ENCODE measurements around the gene COL4A4. TPM values are rescaled to one million over a fixed set of nuclear protein-coding genes. Genes with fewer than 3 reads are reported as not detected.

The COL4A4 gene
- total RNA-seq, 4 donors from 2014 or later: 3.6 to 9.6 (median 6.1) TPM

GRCh38 chr2:226978300-226978699 lies 185.7 kb downstream of the COL4A4 start:
- intact Hi-C loops (cut with DNase I): no loop called here
- no peak overlapping the region for H3K4me3 ChIP-seq
- H3K9me3 ChIP-seq: no peaks in the 10 kb centered on the region
- no peak for TF ChIP-seq EP300 (IDR thresholded peaks at IDR 0.05)
- no peak for TF ChIP-seq CTCF (IDR thresholded peaks at IDR 0.05)
- no peak for TF ChIP-seq POLR2AphosphoS5 (IDR thresholded peaks at IDR 0.05)
- TF ChIP-seq POLR2A (IDR thresholded peaks at IDR 0.05; ENCODE audit: low read depth): no peak
- H3K27ac ChIP-seq (replicated peaks in 1 of 4): no peak overlapping the region
- WGBS: 96% methylated on average over 7 of the region's 7 CpGs
- peaks cover 0 to 4% (median 1%) of the 10 kb centered on the region in 4 donors for H3K36me3 ChIP-seq
- no peak for DNase-seq (ENCODE audit: extremely low spot score)
- no peaks in the 10 kb centered on the region for H3K4me1 ChIP-seq
- H3K27me3 ChIP-seq: no peaks in the 10 kb centered on the region

GRCh38 chr2:226977775-226978190 lies 186.2 kb downstream of the COL4A4 start:
- no peak for DNase-seq (ENCODE audit: extremely low spot score)
- Histone ChIP-seq H3K36me3 (peaks cover 0 to 4% (median 1%) of the 10 kb centered on the region in 4 donors), H3K27me3 (no peaks in the 10 kb centered on the region), H3K9me3 (no peaks in the 10 kb centered on the region), H3K4me3 (no peak overlapping the region), H3K27ac (replicated peaks in 1 of 4) (no peak overlapping the region), H3K4me1 (no peaks in the 10 kb centered on the region)
- intact Hi-C loops (cut with DNase I): no loop called here
- TF ChIP-seq POLR2A (IDR thresholded peaks at IDR 0.05; ENCODE audit: low read depth): no peak
- TF ChIP-seq EP300 (IDR thresholded peaks at IDR 0.05): no peak
- TF ChIP-seq CTCF (IDR thresholded peaks at IDR 0.05): no peak
- no peak for TF ChIP-seq POLR2AphosphoS5 (IDR thresholded peaks at IDR 0.05)
- WGBS: 58% methylated on average over 2 of the region's 2 CpGs

- Histone ChIP-seq H3K4me1 (peaks cover 0 to 20% (median 15%) of the 10 kb centered on the region in 4 donors), H3K27ac (replicated peaks in 1 of 4) (no peak overlapping the region), H3K27me3 (no peaks in the 10 kb centered on the region), H3K9me3 (no peaks in the 10 kb centered on the region), H3K4me3 (no peak overlapping the region), H3K36me3 (peaks cover 0 to 4% (median 1%) of the 10 kb centered on the region in 4 donors)
- WGBS: 94% methylated on average over 10 of the region's 10 CpGs
- intact Hi-C loops (cut with DNase I): no loop called here
- no peak for DNase-seq (ENCODE audit: extremely low spot score)
- TF ChIP-seq POLR2A (IDR thresholded peaks at IDR 0.05; ENCODE audit: low read depth) (no peak), CTCF (IDR thresholded peaks at IDR 0.05) (no peak), POLR2AphosphoS5 (IDR thresholded peaks at IDR 0.05) (no peak), EP300 (IDR thresholded peaks at IDR 0.05) (no peak)
Measured at GRCh38 chr2:226973816-226974215, 190.2 kb downstream of the COL4A4 start.

- Histone ChIP-seq H3K36me3 (peaks cover 0 to 4% (median 1%) of the 10 kb centered on the region in 4 donors), H3K9me3 (no peaks in the 10 kb centered on the region), H3K4me1 (peaks cover 0 to 22% (median 16%) of the 10 kb centered on the region in 4 donors), H3K27ac (replicated peaks in 1 of 4) (no peak overlapping the region), H3K4me3 (no peak overlapping the region), H3K27me3 (no peaks in the 10 kb centered on the region)
- no peak for TF ChIP-seq CTCF (IDR thresholded peaks at IDR 0.05)
- TF ChIP-seq POLR2AphosphoS5 (IDR thresholded peaks at IDR 0.05): no peak
- no peak for TF ChIP-seq EP300 (IDR thresholded peaks at IDR 0.05)
- TF ChIP-seq POLR2A (IDR thresholded peaks at IDR 0.05; ENCODE audit: low read depth): no peak
- intact Hi-C loops (cut with DNase I): no loop called here
- WGBS: 97% methylated on average over 4 of the region's 4 CpGs
- DNase-seq (ENCODE audit: extremely low spot score): no peak
Measured at GRCh38 chr2:226971770-226972169, 192.2 kb downstream of the COL4A4 start.

- H3K9me3 ChIP-seq: no peaks in the 10 kb centered on the region
- peak overlapping the region in 1 of 4 donors; percentile 58 for H3K27ac ChIP-seq (replicated peaks in 1 of 4)
- peaks cover 0 to 4% (median 1%) of the 10 kb centered on the region in 4 donors for H3K36me3 ChIP-seq
- WGBS: 83% methylated on average over 6 of the region's 6 CpGs
- intact Hi-C loops (cut with DNase I): no loop called here
- H3K27me3 ChIP-seq: no peaks in the 10 kb centered on the region
- peaks cover 0 to 22% (median 16%) of the 10 kb centered on the region in 4 donors for H3K4me1 ChIP-seq
- no peak for DNase-seq (ENCODE audit: extremely low spot score)
- TF ChIP-seq EP300 (IDR thresholded peaks at IDR 0.05): no peak
- no peak for TF ChIP-seq CTCF (IDR thresholded peaks at IDR 0.05)
- no peak for TF ChIP-seq POLR2AphosphoS5 (IDR thresholded peaks at IDR 0.05)
- TF ChIP-seq POLR2A (IDR thresholded peaks at IDR 0.05; ENCODE audit: low read depth): no peak
- H3K4me3 ChIP-seq: no peak overlapping the region
Measured at GRCh38 chr2:226971084-226971483, 192.9 kb downstream of the COL4A4 start.

Measured in esophagus muscularis mucosa (tissue), 4 donors.